GM23338 (cell line): ENCODE data around the gene TARP. TPM values are rescaled to one million over a fixed set of nuclear protein-coding genes. Genes with fewer than 3 reads are reported as not detected.
A peak's percentile ranks its signal among the peaks of the same experiment; 100 is the strongest.

ENCODE experiments used
- ATAC-seq: fragments of 200-7000 bp; cut with Tn5 transposase; 3 replicates; pipeline ENCODE4 v1.9.1; 2020
- DNase-seq: peaks from one replicate; pipeline ENCODE4 v3.0.0-alpha.2; 2015; ENCODE audit warnings: low spot score
- H2AFZ ChIP-seq: fragments of 200-600 bp; sonication (generic); 2 replicates; pipeline ENCODE4 v1.8.0; 2016; ENCODE audit warnings: antibody characterized with exemption, mild to moderate bottlenecking, moderate library complexity
- H3F3A ChIP-seq: fragments of 200-600 bp; sonication (generic); replicated peaks from 2 replicates; pipeline ENCODE4 v1.8.0; 2017; ENCODE audit warnings: antibody characterized with exemption, mixed run types, low read depth
- H3K27ac ChIP-seq: fragments of 200-600 bp; sonication (generic); 2 replicates; pipeline ENCODE4 v1.6.1; 2016; ENCODE audit warnings: low read depth
- H3K27me3 ChIP-seq: fragments of 200-600 bp; sonication (generic); 2 replicates; pipeline ENCODE4 v1.8.0; 2016; ENCODE audit warnings: mild to moderate bottlenecking, mixed run types, moderate library complexity; ENCODE audit not compliant: insufficient read depth
- H3K36me3 ChIP-seq: fragments of 200-600 bp; sonication (generic); 2 replicates; pipeline ENCODE4 v1.8.0; 2016; ENCODE audit warnings: mild to moderate bottlenecking; ENCODE audit not compliant: insufficient read depth
- H3K4me1 ChIP-seq: fragments of 200-600 bp; sonication (generic); 2 replicates; pipeline ENCODE4 v1.8.0; 2016; ENCODE audit warnings: mild to moderate bottlenecking, moderate library complexity; ENCODE audit not compliant: insufficient read depth
- H3K4me2 ChIP-seq: fragments of 200-600 bp; sonication (generic); 2 replicates; pipeline ENCODE4 v1.7.1; 2017; ENCODE audit warnings: mixed run types
- H3K4me3 ChIP-seq: fragments of 200-600 bp; sonication (generic); 2 replicates; pipeline ENCODE4 v1.6.1; 2016; ENCODE audit warnings: mixed run types
- H3K79me2 ChIP-seq: fragments of 200-600 bp; sonication (generic); replicated peaks from 2 replicates; pipeline ENCODE4 v1.8.0; 2017; ENCODE audit warnings: mild to moderate bottlenecking; ENCODE audit not compliant: insufficient read depth
- H3K9me2 ChIP-seq: fragments of 200-600 bp; sonication (generic); 2 replicates; pipeline ENCODE4 v1.8.0; 2017; ENCODE audit not compliant: insufficient read depth
- H4K20me1 ChIP-seq: fragments of 200-600 bp; sonication (generic); replicated peaks from 2 replicates; pipeline ENCODE4 v1.8.0; 2017; ENCODE audit warnings: mild to moderate bottlenecking; ENCODE audit not compliant: insufficient read depth
- H3K27ac Mint-ChIP-seq: 2 replicates; pipeline ENCODE4 v1.8.0; 2020; ENCODE audit warnings: inconsistent platforms, mild to moderate bottlenecking, moderate library complexity, mixed read lengths
- H3K27me3 Mint-ChIP-seq: 3 replicates; pipeline ENCODE4 v1.8.0; 2022; ENCODE audit warnings: low read depth, mild to moderate bottlenecking, moderate library complexity, mixed read lengths, inconsistent platforms; ENCODE audit not compliant: insufficient read depth, poor library complexity
- H3K36me3 Mint-ChIP-seq: 3 replicates; pipeline ENCODE4 v1.8.0; 2021; ENCODE audit warnings: low read depth, mild to moderate bottlenecking, inconsistent platforms, moderate library complexity, mixed read lengths
- H3K4me1 Mint-ChIP-seq: 3 replicates; pipeline ENCODE4 v1.8.0; 2020; ENCODE audit warnings: mild to moderate bottlenecking, inconsistent platforms, mixed read lengths
- H3K4me3 Mint-ChIP-seq: 3 replicates; pipeline ENCODE4 v1.8.0; 2021; ENCODE audit warnings: moderate library complexity, mild to moderate bottlenecking, inconsistent platforms, mixed read lengths
- H3K9me3 Mint-ChIP-seq: 3 replicates; pipeline ENCODE4 v1.8.0; 2020; ENCODE audit warnings: moderate library complexity, mild to moderate bottlenecking, inconsistent platforms, mixed read lengths
- CREB1 ChIP-seq: fragments of 250-450 bp; sonication (Bioruptor Pico); IDR thresholded peaks from 2 replicates; pipeline ENCODE4 v1.5.0; 2020; ENCODE audit warnings: low read depth, mild to moderate bottlenecking, moderate library complexity
- JUNB ChIP-seq: IDR thresholded peaks from one replicate; pipeline ENCODE4 v1.6.1; 2016; ENCODE audit warnings: antibody characterized with exemption; ENCODE audit not compliant: unreplicated experiment
- POLR2AphosphoS5 ChIP-seq: IDR thresholded peaks from 2 replicates; pipeline ENCODE4 v1.6.1; 2016; ENCODE audit warnings: antibody characterized with exemption, low read depth
- STAT1 ChIP-seq: IDR thresholded peaks from one replicate; pipeline ENCODE4 v1.6.1; 2016; ENCODE audit warnings: antibody characterized with exemption; ENCODE audit not compliant: unreplicated experiment
- ZNF114 ChIP-seq: fragments of 250-450 bp; sonication (Bioruptor Pico); IDR thresholded peaks from 2 replicates; pipeline ENCODE4 v1.5.0; 2020; ENCODE audit warnings: mild to moderate bottlenecking, moderate library complexity
- polyA plus RNA-seq: library from polyadenylated mRNA; unstranded; fragments of >200 nt; fragmentation: Nextera tagmentation; extraction: Ambion mirVana; gene quantifications from 2 replicates; pipeline ENCODE4 v1.2.1, GENCODE V29; 2016
- small RNA-seq: library from RNA; depleted of rRNA; stranded (forward); fragments of <200 nt; gene quantifications from one replicate; pipeline ENCODE3, GENCODE V24; 2014; ENCODE audit warnings: low replicate concordance
- total RNA-seq: library from RNA; depleted of rRNA; stranded (reverse); fragments of >200 nt; shearing (Covaris generic); gene quantifications from 2 replicates; pipeline ENCODE4 v1.2.3, GENCODE V29; 2014; rRNA removed

The TARP gene

GRCh38 chr7:38211940-38212339 lies 61.5 kb downstream of the TARP start:
- peaks cover under 1% of the 10 kb centered on the region; the same call in 1 of the 3 replicates for H3K36me3 Mint-ChIP-seq
- Histone ChIP-seq H3K9me2 (no peaks in the 10 kb centered on the region), H3K79me2 (peaks cover 4% of the 10 kb centered on the region; the same call in 1 of the 2 replicates), H3F3A (no peaks in the 10 kb centered on the region), H3K27ac (no peak overlapping the region), H4K20me1 (0 out of 2 replicates have a peak, but pooled peaks cover 3% of the 10 kb centered on the region), H3K27me3 (no peaks in the 10 kb centered on the region), H3K4me2 (no peak overlapping the region), H3K36me3 (no peaks in the 10 kb centered on the region; the same call in 1 of the 2 replicates), H3K4me3 (no peak overlapping the region), H3K4me1 (peaks cover 31% of the 10 kb centered on the region), H2AFZ (no peak overlapping the region)
- peaks cover 31% of the 10 kb centered on the region for H3K4me1 Mint-ChIP-seq
- TF ChIP-seq CREB1 (CRISPR knock-in tag) (no peak), ZNF114 (CRISPR knock-in tag) (no peak), JUNB (no peak)
- H3K9me3 Mint-ChIP-seq = no peaks in the 10 kb centered on the region
- no peak overlapping the region for H3K4me3 Mint-ChIP-seq
- ATAC-seq (no peak), DNase-seq (no peak)
- H3K27ac Mint-ChIP-seq = peak overlapping the region; percentile 10; the same call in 1 of the 2 replicates
- H3K27me3 Mint-ChIP-seq = peaks cover 5% of the 10 kb centered on the region

DNA sequence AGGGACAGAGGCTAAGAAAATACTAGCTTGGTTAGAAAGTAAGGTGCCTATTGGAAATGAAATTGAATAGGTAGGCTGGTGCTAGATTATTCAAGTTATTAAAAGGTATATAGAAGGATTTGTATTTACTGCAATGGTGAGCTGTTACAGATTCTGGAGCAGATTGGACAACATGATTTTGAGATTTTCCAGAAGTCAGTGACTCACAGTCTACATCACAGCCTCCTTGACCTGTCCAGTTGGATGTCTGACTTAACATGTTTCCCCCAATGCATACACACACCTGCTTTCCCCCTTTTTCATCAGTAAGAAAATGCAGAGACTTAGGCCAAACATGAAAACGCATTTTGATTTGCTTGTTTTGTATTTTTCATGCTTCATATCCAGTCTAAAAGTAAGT lies 62.0 kb downstream of the TARP start:
- peaks cover 5% of the 10 kb centered on the region for H3K27me3 Mint-ChIP-seq
- H3K36me3 Mint-ChIP-seq = no peaks in the 10 kb centered on the region; the same call in 2 of the 3 replicates
- Histone ChIP-seq H3K27ac (no peak overlapping the region), H3K4me3 (no peak overlapping the region), H4K20me1 (0 out of 2 replicates have a peak, but pooled peaks cover 3% of the 10 kb centered on the region), H3K9me2 (no peaks in the 10 kb centered on the region), H3K36me3 (no peaks in the 10 kb centered on the region; the same call in 1 of the 2 replicates), H3F3A (no peaks in the 10 kb centered on the region), H2AFZ (no peak overlapping the region), H3K4me1 (peaks cover 31% of the 10 kb centered on the region), H3K27me3 (no peaks in the 10 kb centered on the region), H3K4me2 (no peak overlapping the region), H3K79me2 (peaks cover 4% of the 10 kb centered on the region; the same call in 1 of the 2 replicates)
- DNase-seq = no peak
- H3K4me1 Mint-ChIP-seq = peaks cover 31% of the 10 kb centered on the region
- H3K4me3 Mint-ChIP-seq = no peak overlapping the region
- no peak for ATAC-seq
- TF ChIP-seq POLR2AphosphoS5 = no peak
- no peak for TF ChIP-seq STAT1
- H3K27ac Mint-ChIP-seq = no peak overlapping the region
- no peaks in the 10 kb centered on the region for H3K9me3 Mint-ChIP-seq

Small RNA genes lying within 50 kb of the gene (small RNA-seq; reads per million reads assigned to genes)
- gene TRGJ1 (not detected), gene TRGJ2 (not detected), gene TRGJP (not detected), gene TRGJP1 (not detected), gene TRGJP2 (not detected), gene TRGVA (not detected)

Other genes with a start within 250 kb of the TARP start
- gene STARD3NL, start 95.4 kb downstream of the TARP start, total RNA-seq = 54.3 and 55.3 TPM in 2 replicates
- gene STARD3NL, start 95.4 kb downstream of the TARP start, polyA plus RNA-seq = 51.7 and 55.1 TPM in 2 replicates